KBM-7 (cell line): ENCODE results near the gene PRR18.
A peak's percentile ranks its signal among the peaks of the same experiment; 100 is the strongest.

Experiments
- DNase-seq: peaks from one replicate; pipeline ENCODE4 v3.0.0-alpha.2; 2015
- in situ Hi-C: fragments of 300-500 bp; cut with MboI; formaldehyde crosslinking; loops from 2 replicates; pipeline ENCODE4 v1.14.3; 2020; ENCODE audit warnings: low sequenced_read_pairs, low pct_unique_long_range_greater_than_20kb, mixed read lengths

PRR18 gene

DNA sequence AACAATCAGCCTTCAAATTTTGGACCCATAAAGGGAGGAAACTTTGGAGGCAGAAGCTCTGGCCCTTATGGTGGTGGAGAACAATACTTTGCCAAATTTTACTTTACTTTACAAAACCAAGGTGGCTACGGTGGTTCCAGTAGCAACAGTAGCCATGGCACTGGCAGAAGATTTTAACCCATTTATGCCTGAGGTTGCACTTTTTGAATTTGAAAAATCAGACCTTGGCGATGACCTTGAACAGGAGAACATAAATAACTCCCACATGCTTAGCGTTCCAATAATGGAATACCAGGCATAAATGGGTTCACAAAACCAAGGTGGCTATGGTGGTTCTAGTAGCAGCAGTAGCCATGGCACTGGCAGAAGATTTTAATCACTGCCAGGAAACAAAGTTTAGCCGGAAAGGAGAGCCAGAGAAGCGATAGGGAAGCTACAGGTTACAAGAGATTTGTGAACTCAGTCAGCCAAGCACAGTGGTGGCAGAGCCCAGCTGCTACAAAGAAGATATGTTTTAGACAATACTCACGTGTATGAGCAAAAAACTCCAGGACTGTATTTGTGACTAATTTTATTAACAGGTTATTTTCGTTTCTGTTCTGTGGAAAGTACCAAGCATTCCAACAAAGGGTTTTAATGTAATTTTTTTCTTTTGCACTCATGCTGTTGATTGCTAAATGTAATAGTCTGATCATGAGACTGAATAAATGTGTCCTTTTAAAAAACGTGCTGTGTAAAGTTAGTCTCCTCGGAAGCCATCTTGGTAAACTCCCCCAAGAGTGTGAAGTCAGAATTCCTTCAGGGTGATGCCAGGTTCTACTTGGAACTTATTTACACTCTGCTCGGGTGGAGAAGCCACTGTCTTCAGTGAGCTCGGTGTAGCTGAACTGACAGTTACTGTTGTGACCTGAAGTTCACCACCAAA is 27.4 kb upstream of the PRR18 start:
- no peak for DNase-seq
- in situ Hi-C loops = no loop called here

DNA sequence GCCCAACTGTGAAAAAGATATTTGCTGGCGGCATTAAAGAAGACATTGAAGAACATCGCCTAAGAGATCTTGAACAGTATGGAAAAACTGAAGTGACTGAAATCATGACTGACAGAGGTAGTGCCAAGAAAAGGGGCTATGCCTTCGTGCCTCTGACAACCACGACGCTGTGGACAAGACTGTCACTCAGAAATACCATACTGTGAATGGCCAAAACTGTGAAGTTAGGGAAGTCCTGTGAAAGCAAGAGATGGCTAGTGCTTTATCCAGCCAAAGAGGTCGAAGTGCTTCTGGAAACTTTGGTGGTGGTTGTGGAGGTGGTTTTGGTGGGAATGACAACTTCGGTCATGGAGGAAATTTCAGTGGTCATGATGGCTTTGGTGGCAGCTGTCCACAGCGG is 26.7 kb upstream of the PRR18 start:
- DNase-seq = no peak
- in situ Hi-C loops = no loop called here

DNA sequence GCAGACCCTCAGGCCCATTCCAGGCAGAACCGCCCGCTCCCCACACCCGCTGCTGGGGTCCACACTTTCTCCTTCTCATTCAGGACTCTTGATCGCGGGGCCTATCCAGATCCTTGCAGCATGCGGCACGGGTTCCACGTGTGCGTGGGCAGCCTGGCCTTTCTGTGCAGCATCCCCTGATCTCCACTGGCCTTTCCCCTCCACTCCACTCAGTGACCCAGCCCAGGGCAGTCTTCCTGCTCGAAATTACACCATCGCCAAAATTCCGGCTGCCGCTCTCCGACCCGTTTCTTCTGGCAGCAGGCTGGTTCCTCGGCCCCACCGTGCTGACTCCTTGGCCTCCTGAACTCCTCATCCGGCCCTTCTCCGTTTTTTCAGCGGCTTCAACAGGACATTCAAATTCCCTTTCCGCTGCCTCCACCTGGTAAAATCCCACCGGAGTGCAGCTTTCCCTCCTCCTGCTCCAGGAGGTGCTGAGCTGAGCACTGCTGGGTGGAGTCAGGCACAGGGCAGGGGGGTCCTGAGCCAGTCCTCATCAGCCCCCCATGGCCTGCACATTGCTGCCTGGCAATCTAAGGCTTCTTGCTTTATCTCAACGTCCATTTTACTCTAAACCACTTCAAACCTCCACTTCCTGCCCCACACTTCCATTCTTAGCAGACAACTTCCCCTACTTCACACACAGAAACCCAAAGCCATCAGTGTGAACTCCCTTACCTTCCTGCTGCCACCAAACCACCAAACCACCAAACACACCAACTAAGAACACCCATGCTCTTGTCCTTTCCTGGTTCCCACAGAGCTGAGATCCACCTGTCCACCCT is 25.2 kb upstream of the PRR18 start:
- DNase-seq = peak; percentile 68

DNA sequence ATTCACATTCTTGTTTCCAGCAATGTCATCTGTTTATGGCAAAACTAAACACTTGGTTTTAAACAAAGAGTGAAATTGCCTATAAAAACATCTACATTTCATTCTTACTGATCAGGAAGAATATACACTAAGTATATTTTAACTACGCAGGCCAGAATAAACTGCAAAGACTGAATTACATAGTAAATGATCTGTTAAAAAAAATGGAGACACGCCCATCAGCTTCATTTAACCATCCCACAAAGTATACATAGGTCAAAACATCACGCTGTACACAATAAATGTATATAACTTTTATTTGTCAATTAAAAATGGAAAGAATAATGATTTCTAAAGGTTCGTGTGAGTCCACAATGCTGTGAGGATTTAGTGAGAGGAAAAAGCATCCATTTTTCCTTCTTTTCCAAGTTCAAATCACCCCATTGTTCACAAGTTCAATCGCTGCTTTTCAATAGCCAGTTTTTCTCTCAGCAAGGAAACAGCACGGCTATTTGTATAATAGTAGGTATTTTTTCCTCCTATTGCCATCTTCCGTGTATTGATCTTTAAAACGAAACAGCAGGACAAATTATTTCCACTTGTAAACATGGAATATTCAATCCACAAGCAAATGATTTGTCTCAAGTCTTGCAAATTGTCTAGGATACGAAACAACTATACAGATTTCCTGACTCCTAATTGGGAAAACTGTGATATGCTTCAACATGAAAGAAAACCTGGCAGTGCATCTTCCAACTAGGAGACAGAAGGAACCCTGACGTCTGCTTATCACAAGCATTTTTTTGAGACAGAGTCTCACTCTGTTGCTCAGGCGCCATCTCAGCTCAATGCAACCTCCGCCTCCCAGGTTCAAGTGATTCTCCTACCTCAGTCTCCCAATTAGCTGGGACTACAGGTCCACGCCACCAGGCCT is 23.6 kb upstream of the PRR18 start:
- in situ Hi-C loops = no loop called here

More for the DNA sequence above, 25.2 kb upstream of the PRR18 start:
- in situ Hi-C loops = no loop called here

DNA sequence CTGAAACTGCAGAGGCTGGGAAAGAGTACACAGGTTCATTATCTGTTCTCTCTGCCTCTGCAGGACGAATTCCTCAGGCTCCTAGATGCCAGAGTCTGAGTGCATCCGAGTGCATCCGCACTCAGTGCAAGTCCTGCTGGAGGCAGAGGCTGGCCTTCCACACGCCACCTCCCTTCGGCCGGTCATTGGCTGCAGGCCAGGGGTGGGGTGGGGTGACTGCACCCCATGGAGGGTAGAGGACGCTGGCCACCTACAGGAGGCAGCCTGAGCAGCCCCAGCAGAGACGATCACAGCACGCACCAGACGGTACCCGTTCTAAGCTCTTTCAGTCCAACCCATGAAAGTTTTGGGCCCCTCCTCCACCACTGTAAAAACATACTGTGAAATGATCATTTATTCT is 22.4 kb upstream of the PRR18 start:
- in situ Hi-C loops = no loop called here
- DNase-seq = no peak

More for the DNA sequence above, 23.6 kb upstream of the PRR18 start:
- DNase-seq = no peak

DNA sequence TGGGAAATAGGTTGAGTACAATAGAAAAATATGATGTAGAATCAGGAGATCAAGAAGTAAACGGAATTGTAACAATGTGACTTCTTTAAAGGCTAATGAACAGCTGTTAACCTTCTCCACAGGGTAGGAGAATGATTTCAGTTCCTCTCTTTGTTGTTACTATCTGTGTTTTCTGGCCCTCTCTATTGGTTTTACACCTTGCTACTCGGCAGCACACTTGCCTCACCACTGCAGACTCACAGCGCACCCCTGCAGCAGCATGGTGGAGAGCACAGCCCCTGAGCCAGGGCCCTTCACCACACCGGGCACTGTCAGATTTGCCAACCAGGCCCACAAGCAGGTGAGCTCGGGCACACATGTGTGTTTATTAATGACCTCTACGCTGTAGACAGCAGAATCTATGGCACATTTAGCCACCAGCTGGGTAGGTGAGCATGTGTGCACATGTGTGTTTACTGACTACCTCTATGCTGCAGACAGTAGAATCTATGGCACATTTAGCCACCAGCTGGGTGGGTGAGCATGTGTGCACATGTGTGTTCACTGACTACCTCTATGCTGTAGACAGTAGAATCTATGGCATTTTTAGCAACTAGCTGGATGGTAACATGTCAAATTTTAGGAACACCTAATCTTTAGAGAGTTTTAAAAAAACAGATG is 17.3 kb upstream of the PRR18 start:
- in situ Hi-C loops = no loop called here
- DNase-seq = no peak

DNA sequence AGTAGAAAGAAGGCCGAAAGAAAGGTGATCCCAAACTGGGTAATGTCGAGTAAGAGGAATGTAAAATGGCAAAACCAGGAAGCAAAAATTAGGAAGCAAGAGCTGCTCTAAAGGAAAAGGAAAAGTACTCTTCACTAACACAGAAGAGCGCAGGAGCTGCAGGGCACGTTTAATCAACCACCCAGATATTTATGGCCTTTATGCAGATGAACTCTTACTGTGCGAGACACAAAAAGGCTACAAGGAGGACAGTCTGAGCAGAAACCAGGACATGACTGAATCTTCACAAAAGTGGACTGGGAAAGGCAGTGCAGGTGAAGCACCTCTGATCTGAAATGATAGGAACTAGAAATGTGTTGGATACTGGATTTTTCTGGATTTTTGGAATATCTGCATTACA is 15.2 kb upstream of the PRR18 start:
- in situ Hi-C loops = no loop called here
- no peak for DNase-seq

DNA sequence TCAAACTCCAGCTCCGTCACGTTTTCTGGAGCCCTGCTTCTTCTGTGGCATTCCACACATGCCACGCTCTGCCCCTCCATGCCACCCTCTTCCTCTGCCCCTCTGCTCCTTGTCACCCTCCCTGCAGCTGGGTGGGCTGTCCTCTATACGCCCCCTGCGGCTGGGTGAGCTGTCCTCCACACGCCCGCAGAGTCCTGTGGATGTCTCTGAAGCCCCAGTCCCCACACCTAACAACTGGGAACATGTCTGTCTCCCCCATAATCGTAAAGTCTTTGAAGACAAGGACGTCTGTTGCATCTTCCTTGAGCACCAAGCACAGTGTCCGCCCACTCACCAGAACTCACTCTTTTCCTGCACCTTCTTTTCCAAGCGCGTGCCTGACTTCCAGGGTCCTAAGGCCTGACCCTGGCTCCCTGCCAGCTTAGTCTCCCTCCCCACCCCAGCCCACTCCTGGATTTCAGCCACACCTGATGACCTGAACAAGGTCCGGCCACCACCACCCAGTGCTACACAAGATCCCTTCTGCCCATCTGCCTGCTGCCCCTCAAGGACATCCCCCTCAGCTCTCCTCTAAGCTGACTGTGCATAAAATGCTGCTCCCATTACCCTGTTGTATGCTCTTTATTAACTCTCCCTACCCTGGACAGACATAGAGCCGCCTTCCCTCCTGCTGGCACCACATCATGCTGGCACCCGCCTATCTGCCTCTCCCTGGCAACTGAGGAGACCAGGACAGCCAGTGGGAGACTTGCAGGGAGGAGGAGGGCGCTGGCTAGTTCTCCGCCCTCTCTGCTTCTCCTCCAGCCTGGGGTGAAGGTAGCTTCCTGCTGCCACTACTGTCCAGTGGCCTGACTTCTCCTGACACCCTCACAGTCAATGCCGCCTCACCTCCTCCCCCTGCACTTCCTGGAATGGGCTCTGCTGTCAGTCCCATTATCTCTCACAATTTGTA is 10.7 kb upstream of the PRR18 start:
- in situ Hi-C loops = no loop called here
- DNase-seq = no peak

DNA sequence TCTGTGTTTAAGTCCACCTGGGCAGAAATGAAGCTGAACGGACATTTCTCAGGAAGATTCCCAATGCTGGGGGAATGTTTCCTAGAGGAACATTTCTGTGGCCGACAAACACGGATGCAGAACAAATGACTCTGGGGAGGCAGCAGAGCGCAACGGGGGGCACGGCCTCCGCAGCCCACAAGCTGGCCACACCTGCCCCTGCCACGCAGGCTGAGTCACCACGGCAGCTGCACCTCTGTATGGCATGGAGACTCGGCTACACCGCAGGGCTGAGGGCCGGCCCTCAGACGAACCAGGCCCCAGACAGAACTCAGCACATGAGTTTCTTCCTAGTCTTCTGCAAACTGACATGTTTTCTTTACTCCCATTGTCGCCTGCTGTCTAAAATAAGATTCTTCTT is 10.0 kb upstream of the PRR18 start:
- DNase-seq = no peak
- in situ Hi-C loops = no loop called here

DNA sequence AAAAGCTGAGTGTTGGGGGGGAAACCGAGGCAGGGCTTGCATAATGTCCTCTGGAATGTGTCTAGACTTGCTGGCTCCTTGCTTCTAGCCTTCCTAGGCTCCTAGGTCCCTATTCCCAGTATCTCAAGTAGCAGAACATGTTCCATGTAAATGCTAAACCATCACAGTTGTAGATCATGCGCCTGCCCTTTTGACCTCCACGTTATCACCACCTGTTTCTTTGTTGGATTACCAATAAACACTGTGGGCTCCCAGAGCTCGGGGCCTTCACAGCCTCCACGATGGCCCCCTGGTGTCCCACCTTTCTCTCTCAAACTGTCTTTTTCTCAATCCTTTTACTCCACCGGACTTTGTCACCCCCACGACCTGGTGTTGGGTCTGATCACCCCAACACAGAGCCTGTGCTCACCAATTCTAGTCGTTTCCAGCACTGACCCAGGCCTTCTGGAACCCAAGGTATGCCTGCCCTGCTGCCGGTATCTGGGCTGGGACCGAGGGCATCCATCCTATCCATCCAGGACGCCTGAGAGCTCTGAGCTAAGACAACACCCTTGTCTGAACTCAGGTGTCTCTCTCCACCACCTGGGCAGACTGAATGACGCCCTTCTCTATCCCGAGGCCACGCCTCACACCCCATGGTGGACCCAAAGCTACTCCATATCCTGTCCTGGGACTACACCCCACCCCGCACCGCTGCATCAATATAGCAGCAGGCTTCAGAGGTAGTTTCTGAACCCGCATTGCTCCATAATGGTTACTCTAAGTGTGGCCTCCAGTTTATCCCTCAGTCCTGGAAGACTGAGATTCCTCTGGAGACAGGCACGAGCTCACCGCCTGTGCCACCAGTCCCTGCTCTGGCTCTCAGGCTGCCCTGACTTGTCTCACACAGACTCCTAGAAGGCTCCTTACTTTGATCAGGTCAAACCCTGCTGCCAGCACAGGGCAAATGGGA is 9.3 kb upstream of the PRR18 start:
- in situ Hi-C loops = no loop called here
- no peak for DNase-seq

DNA sequence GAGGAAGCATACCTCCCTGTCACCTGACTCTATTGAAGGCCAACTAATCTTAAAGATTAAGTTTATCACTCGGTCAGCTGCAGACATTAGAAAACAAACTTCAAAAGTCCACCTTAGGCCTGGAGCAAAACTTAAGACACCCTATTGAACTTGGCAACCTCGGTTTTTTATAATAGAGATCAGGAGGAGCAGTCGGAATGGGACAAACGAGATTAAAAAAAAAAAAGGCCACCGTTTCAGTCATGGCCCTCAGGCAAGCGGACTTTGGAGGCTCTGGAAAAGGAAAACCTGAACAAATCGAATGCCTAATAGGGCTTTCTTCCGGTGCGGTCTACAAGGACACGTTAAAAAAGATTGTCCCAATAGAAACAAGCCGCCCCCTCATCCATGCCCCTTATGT is 7.2 kb upstream of the PRR18 start:
- DNase-seq = no peak
- in situ Hi-C loops = no loop called here

DNA sequence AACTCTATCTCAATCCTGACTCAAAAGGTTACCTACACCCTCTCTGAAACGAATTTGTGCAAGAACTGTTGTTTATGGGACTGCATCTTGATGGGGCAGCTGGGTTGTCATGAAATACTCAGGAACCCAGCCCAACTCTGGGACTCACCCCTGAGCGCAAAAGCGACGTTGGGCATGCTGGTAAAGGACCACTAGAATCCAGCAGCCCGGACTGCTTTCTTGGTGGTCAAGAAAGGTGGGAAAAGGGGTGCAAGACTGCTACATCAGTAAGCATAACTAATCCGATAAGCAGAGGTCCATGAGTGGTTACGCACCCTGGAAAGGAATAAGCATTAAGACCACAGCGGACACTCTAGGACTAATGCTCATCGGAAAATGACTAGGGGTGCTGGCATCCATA is 6.3 kb upstream of the PRR18 start:
- DNase-seq = no peak
- in situ Hi-C loops = no loop called here

DNA sequence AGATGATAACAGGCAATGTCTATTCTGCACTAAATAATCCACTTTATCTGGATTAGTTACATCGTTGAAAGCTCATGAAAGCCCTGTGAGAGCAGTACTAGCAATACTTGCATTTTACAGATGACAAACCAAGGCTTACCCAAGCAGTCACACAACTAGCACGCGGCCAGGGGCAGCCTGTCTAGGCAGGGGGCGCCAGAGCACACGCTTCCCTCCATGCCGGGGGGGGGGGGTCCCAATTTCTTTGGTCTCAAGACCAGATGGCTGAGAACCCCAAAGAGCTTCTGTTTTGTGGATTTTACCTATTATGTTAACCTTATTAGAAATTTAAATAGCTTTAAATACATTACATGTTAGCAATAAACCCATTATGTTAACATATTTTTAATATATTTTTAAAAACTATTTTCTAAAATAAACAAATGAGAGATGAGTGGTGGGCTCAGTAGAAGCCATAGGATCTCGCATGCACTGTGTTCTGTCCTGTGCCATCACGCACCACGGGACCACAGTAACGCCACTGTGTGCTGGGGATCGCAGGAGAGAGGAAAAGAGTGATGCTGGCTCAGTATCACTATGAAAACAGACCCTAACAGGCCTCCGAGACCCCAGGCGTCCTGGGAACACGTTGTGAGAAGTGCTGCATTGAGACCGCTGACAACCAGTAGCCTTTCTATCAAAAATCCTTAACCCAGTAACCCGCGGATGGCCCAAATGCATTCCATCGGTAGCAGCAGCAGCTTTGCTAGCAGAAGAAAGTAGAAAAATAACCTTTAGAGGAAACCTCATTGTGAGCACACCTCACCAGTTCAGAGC is 5.3 kb upstream of the PRR18 start:
- DNase-seq = peak; percentile 38
- in situ Hi-C loops = no loop called here

DNA sequence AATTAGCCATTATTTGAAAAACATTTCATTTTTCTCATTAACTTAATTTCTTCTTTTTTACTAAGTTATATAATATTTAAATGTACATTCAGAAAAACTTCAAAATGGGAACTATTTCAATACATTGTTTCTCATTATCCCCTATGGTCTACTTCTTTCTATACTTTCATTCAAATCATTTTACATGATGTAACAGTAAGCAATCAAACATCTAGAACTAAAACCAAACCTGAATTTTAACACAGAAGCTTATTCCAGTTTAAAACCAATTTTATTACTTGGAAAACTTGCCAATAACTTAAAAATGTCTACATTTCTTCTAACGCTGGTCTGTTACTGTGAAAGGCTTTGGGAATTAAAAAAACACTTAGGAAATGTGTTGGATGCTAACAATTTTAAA is 4.6 kb upstream of the PRR18 start:
- in situ Hi-C loops = no loop called here
- DNase-seq = no peak

DNA sequence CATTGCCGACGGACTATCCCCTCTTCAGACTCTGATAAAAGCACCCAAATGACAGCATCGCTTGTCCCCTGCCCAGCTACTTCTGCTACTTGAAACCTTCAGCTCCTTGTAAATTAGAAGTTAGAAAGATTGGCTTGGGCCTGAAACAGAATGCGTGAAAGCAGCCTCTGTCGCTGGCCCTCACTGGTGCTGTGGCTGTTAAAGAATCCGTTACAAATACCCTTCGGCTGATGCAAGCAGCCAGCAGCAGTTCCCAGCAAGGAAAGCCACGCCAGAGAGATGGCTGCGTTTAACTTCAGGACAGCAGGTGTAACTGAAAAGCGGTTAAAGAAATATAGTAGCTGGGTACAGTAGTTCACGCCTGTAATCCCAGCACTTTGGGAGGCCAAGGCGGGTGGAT is 2.4 kb upstream of the PRR18 start:
- DNase-seq = no peak
- in situ Hi-C loops = no loop called here

DNA sequence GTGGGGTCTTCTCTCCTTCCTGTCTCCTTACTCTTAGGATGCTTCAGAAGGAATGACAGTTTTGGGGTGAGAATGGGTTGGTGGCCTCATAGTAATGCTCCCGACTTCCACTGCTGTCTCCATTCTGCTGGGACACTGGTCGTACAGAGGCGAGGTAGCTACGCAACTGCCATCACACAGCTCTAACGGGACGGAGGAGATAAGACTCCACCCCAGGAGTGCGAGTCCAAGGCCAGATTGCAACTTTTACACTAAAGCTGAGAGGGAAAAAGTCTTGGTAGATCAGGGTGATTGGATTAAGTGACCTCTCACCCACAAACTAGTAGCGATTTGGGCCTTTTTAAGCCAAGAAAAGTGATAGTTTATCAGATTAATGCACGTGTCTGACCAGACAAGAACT is 1.8 kb upstream of the PRR18 start:
- in situ Hi-C loops = no loop called here
- no peak for DNase-seq
